Neutrophil (primary cell): ENCODE results near the gene SPRING1.

Experiments used
- H3K27ac ChIP-seq: fragments of 200-600 bp; sonication (generic); 2 replicates; pipeline ENCODE4 v1.5.1; 2016; ENCODE audit warnings: mild to moderate bottlenecking, moderate library complexity
- H3K27me3 ChIP-seq: fragments of 200-600 bp; sonication (generic); 2 replicates; pipeline ENCODE4 v1.6.0; 2016; ENCODE audit warnings: mild to moderate bottlenecking
- H3K36me3 ChIP-seq: fragments of 200-600 bp; sonication (generic); 2 replicates; pipeline ENCODE4 v1.5.1; 2017
- H3K4me1 ChIP-seq, 2 experiments: fragments of 200-600 bp in 1 of 2; sonication (generic) in 1 of 2; 1 replicate in 1 of 2; 2 replicates in 1 of 2; pipeline versions ENCODE4 v1.5.1 to v1.6.1; 2013 to 2016; ENCODE audit warnings: low read depth in 1 of 2, low read length in 1 of 2, mild to moderate bottlenecking in 1 of 2, moderate library complexity in 1 of 2; ENCODE audit not compliant: control insufficient read depth in 1 of 2, insufficient read depth in 1 of 2
- H3K4me3 ChIP-seq, 2 experiments: fragments of 200-600 bp in 1 of 2; sonication (generic) in 1 of 2; 1 replicate in 1 of 2; 2 replicates in 1 of 2; pipeline ENCODE4 v1.5.1; 2013 to 2016; ENCODE audit warnings: low read depth in 1 of 2, low read length in 1 of 2, mild to moderate bottlenecking in 1 of 2, moderate library complexity in 1 of 2
- H3K9me3 ChIP-seq: fragments of 200-600 bp; sonication (generic); 2 replicates; pipeline ENCODE4 v1.5.1; 2016
- CTCF ChIP-seq: fragments of 200-600 bp; sonication (generic); IDR thresholded peaks from 2 replicates; pipeline ENCODE4 v1.5.1; 2016; ENCODE audit warnings: antibody characterized with exemption

The SPRING1 gene

GRCh38 chr12:116737774-116738657, at the start of gene SPRING1, which contains the start of gene RNFT2:
SPRING1 (minus strand) TSS chr12:116738069; CDS start chr12:116737900, 169 bp downstream.
RNFT2 (plus strand) TSS chr12:116738315; CDS start chr12:116740498, 2,183 bp downstream.
- Histone ChIP-seq H3K4me3 (peak within 1 kb of the TSS; percentile 60 to 78), H3K36me3 (peaks cover 17% of the 10 kb centered on the region), H3K27me3 (peaks cover 34% of the 10 kb centered on the region), H3K9me3 (no peaks in the 10 kb centered on the region), H3K4me1 (peaks cover 20 to 25% of the 10 kb centered on the region in 2 experiments), H3K27ac (peak within 1 kb of the TSS; percentile 87)
- TF ChIP-seq CTCF: peak; percentile 37

- Histone ChIP-seq H3K27ac (no peak overlapping the region), H3K36me3 (no peaks in the 10 kb centered on the region), H3K9me3 (no peaks in the 10 kb centered on the region), H3K27me3 (no peaks in the 10 kb centered on the region), H3K4me3 (no peak overlapping the region), H3K4me1 (no peaks in the 10 kb centered on the region)
- no peak for TF ChIP-seq CTCF
These were observed 46.4 kb upstream of the SPRING1 start for GRCh38 chr12:116784238-116784612.

DNA sequence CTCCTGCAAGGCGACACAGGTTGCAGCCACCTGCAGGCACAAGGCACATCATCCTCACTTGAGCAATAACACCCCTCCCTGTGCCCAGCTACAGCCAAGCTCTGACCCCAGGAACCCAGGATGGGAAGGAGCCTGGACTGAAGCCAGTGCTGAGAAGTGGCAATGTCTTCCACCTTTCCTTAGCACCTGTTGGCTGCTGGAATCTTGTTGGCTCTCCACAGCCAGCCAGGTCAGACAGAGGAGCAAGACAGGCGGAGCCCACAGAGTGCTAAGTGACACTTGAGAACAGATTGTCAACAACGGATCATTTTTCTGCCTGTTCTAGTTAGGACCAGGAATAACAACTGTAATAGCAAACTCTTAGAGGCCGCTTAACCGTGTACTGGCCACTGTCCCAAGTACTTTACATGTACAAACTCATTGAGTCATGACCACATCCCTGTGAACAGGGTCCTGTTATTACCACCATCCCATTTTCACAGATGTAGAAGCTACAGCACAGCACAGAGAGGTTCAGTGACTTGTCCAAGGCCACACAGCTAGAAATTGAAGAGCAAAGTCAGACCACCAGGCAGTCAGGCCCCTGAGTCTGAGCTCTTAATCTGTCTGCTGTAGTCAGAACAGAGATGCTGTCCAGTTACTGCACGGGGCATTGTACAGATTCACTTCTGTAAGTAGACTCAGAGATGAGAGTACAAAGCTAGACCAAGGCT, 45.8 kb upstream of the SPRING1 start:
- Histone ChIP-seq H3K27ac (no peak overlapping the region), H3K27me3 (no peaks in the 10 kb centered on the region), H3K4me3 (no peak overlapping the region), H3K9me3 (no peaks in the 10 kb centered on the region), H3K36me3 (no peaks in the 10 kb centered on the region), H3K4me1 (no peaks in the 10 kb centered on the region)
- no peak for TF ChIP-seq CTCF

- no peaks in the 10 kb centered on the region for H3K9me3 ChIP-seq
- no peaks in the 10 kb centered on the region for H3K4me1 ChIP-seq
- no peaks in the 10 kb centered on the region for H3K27me3 ChIP-seq
- no peak overlapping the region for H3K4me3 ChIP-seq
- no peak for TF ChIP-seq CTCF
- H3K27ac ChIP-seq: no peak overlapping the region
- H3K36me3 ChIP-seq: no peaks in the 10 kb centered on the region
These were observed 43.1 kb upstream of the SPRING1 start for GRCh38 chr12:116780942-116781341.

- TF ChIP-seq CTCF: no peak
- Histone ChIP-seq H3K4me1 (no peaks in the 10 kb centered on the region), H3K27ac (no peak overlapping the region), H3K36me3 (no peaks in the 10 kb centered on the region), H3K9me3 (no peaks in the 10 kb centered on the region), H3K27me3 (no peaks in the 10 kb centered on the region), H3K4me3 (no peak overlapping the region)
These were observed 41.7 kb upstream of the SPRING1 start for GRCh38 chr12:116779597-116779996.
